HG02610 (cell line): ENCODE measurements around the gene FRMD4A.
"Not testable (repeated sequence)": the region's sequence is repeated elsewhere in the genome, so short reads cannot be mapped to it uniquely, and the experiment has no call there.

Source experiments
- ATAC-seq: cut with Tn5 transposase; IDR thresholded peaks from one replicate; pipeline ENCODE4 v1.9.1; 2021; ENCODE audit warnings: mild to moderate bottlenecking, moderate library complexity; ENCODE audit not compliant: unreplicated experiment

Gene FRMD4A

DNA sequence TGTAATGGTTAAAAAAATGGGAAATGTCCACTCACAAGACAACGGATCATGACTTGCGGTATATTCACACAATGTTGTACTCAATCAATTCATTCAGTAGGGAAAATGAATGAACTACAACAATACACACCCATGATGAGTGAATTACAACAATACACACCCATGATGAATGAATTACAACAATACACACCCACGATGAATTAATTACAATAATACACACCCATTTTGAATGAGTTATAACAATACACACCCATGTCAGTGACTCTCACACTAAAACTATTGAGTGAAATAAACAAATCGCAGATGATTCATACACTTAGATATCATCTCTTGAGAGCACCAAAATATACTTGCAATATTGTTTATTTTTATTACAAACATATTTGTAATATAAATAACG is 174.6 kb downstream of the FRMD4A start:
- no peak for ATAC-seq

DNA sequence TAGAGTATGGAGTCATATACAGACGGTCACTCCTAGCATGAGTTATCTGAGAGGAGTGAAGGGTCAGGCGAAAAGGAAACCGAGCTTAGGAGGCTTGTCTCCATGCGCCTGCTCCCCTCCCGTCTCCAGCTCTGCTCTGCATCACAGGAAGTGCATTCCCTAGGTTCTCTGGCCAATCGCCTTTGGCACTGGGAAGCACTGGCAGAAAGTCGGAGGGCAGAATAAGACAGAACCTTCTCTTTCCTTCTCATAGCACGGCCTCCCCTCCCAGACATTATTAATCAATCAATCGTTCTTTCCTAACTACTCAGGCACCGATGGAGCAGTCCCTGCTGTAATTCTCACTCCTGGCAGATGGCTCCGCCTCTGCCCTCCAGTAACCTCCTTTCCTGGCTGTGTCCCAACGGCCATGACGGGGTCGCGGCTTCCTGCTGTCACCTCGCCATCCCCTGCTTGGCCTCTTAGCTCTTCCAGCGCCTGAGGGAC is 177.1 kb downstream of the FRMD4A start:
- ATAC-seq = no peak

DNA sequence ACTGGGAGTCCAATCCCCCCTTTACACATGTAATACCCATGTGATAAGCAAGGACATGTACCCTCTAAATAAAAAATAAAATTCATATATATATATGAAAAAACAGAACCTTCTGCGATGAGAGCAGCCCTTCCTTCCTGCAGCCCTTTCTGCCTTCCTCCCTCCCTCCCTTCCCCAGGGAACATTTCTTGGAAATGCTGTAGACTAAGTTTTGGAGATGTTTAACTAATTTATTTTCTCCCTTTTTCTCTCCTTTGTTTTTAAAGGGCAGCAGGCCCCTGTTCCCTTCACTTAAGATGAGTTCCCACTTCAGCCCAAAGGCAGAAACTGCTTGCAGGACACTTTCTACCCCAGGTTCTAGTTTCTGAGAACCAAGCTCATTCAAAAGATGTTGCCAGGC is 179.2 kb downstream of the FRMD4A start:
- no peak for ATAC-seq

DNA sequence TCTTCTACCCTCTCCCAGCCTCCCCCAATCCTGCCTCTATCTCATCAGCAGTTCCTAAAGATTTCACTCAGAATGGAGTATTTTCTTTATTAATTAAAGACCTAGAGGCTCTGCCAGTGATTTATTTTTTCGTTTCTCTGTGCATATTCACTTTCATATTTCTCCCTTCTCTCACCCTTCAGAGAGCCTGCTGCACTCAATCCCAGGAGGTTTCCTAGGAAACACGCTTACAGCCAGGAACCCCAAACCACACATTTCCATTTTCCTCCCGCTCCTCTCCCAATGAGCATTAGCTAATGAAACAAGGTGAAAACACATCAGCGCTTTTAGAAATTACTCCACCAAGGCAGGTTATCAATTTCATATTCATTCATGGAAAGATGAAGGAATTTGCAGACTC is 180.2 kb downstream of the FRMD4A start:
- no peak for ATAC-seq

DNA sequence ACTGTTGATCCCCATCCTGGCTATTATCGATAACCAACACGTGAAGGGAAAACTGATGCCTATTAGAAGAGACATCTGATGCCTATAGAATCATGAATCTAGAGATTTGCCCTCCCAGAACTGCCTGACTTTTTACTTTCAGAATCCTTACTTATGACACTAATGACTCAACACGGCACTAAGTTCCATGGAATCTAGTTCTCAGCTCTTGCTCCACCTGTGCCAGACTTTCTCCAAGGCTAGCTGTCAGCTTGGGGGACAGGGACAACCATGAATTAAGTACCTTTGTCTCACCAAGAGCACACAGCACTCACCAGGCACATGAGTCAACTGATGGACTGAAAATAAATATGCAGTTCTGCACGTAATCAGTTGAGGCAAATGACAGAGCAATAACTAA is 184.2 kb downstream of the FRMD4A start:
- no peak for ATAC-seq

DNA sequence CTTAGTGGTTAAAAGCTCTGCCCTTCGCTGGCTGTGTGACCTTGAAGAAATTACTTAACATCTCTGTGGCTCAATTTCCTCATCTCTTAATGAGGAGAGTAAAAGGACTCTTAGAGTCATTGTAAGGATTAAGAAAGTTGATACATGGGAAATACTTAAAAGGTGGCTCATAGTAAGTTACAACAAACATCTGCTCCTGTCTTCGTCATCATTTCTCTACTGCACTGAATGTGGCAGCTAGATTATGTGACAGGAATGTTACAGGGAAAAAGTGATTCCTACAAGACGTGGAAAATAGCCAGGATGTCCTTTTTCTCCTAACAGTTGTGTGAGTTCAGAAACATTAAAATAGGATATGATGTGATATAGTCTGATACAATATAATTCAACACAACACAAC is 184.7 kb downstream of the FRMD4A start:
- ATAC-seq = no peak

DNA sequence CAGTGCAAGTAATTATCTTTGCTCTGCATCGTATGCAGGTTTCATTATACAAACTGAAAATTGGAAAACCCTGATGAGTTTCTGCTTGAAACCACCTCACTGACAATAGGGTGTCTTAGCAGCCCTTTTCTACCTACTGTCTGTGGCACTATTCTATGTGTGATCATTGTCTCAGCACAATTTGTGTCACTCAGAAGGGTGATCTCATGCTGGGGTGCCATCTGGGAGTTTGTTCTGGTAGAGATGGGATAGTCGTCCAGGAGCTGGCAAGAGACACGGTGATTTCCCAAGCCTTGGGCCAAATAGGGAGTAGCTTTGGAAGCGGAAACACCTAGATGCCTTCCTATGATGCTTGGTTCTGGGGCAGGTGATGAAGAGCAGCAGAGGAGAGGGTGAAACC is 186.3 kb downstream of the FRMD4A start:
- ATAC-seq = no peak

DNA sequence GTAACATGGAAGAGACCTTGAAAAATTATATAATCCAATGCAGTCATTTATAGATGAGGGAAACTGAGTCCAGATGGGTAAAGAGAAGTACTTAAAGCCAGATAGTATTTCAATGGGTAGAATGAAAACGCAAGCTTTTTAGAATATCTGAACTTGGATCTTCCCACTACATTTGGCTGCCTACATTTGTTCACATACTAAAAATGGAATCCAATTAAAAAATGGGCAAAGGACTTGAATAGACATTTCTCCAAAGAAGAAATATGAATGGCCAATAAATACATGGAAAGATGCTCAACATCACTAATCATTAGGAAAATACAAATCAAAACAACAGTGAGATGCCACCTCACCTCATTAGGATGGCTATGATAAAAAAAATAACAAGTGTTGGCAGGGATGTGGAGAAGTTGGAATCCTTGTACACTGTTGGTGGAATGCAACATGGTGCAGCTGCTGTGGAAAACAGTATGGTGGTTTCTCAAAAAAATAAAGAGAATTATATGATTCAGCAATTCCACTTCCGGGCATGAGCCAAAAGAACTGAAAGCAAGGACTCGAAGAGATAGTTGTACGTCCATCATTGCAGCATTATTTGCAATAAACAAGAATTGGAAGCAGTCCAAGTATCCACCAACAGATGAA is 188.0 kb downstream of the FRMD4A start:
- ATAC-seq = no peak

DNA sequence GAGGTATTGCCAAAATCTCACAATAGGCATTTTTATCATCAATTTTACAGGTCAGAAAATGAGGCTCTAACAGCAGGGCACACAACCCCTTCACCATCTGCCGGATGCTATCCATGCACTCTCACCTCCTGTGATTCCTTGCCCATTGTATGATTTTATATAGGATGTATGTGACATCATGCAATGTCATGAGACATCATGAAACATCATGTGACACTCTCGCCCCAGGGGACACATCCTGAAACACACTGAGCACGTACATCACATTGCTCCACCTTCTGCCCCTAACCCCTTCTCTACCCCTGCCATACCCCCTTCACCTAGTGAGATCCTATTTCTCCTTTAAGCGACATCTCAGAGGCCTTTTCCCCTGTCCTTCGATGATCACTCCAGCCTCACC is 189.4 kb downstream of the FRMD4A start:
- no peak for ATAC-seq

DNA sequence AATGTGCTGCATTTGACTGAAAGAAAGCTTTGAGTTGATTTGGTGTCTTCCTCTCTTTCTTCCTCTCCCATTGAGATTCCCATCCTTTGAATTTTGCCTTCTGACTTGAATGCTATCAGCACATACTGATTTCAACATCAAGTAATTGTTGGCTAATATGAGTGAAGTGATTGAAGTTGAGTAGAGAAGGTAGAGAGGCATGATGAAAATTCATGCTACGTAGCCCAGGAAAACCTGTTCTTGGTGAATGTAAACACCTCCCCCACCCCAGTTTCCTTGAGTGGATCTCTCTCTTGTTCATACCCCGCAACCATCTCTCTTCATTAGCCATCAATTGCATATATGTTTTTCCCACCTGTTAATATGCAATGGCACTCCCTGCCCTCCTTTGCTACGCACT is 193.3 kb downstream of the FRMD4A start:
- ATAC-seq = no peak

DNA sequence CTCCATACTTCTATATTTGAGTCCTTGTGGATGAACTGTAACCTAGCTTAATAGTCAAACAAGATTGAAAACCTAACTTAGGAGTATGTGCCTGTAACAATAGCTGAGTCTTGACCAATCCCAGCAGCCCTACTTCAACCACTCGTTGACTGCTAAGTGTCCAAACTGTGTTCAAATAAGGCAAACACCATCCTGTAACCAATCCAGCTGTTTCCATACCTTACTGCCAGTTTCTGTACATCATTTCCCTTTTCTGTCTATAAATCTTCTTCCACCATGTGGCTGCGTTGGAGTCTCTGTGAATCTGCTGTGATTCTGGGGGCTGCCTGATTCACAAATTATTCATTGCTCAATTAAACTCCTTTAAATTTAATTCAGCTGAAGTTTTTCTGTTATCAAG is 195.5 kb downstream of the FRMD4A start:
- ATAC-seq = not testable (repeated sequence)

DNA sequence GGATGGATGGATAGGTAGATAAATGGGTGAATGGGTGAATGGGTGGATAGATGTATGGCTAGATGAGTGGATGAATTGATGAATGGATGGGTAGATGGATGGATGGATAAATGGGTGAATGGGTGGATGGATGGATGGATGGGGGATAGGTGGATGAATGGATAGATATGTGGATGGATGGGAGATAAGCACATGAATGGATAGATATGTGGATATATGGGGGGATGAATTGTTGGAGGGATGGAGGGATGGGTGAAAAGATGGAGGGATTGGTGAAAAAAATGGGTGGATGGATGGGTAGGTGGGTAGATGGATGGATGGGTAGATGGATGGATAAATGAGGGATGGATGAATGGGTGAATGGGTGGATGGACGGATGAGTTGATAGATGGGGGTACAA is 196.4 kb downstream of the FRMD4A start:
- no peak for ATAC-seq

DNA sequence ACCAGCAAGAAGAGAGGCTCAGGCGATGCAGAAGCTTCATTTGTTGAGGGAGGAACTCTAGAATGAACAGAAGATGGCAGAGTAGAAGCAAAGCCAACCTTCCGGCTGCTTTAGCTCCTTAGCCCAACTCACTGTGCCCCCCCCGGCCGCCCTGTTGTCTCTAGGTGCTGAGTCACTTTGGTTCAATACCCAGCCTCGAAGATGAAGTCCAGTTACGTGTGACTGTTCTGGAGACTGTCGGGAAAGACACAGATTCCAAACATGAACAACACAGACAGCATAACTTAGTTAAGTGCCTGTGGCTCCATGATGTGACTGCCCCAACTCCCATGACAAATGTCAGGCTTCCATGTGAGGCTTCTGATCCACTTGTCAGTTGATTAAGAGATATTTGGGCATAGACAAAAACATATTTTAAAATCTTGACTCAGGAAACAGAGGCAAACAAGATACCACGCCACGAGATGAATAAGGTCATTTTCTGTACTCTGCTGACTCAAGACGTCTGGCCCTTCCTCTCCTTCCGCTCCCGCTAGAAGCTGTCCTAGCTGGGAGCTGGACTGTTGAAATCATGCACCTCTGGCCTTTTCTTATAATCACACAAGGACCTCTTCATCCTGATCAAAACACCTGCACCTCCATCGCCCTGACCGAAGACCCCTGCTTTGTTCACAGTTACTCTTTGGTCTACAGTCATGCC is 199.3 kb downstream of the FRMD4A start:
- ATAC-seq = no peak

DNA sequence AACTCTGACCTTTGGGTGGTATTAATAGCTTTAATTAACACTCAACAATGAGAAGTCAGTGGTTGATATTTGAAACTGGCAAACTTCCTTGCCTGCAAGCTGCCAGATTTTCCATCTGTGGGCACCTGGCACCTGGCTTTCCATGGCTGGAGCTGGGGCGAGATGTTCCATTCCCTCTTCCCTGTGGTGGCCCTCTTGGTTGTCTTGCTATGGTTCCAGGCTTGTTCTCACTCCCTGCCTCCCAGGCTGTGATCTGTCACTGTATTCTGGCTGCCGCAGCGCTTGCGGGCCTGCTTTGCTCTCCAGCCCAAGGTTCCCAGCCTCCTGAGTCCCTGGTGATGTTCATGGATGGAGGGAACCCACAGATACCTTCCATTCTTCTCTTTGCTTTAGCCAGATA is 201.0 kb downstream of the FRMD4A start:
- ATAC-seq = no peak

DNA sequence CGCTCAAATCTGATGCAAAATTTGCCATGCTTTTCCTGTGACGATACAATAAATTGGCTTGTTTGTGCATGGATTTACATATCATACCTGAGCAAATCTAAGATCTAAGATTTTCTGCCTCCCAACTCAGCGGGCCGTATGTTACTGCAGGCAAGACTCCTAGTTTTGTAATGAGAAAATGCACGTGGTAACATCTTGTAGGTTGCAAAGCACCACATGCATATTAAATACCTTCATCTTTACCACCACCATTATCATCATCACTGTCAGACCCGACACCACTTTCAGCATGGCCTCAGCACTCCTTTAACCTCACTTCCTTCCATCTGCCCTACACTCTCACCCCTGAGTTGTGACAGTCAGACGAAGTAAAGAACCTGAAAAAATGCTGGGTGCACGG is 202.2 kb downstream of the FRMD4A start:
- no peak for ATAC-seq

DNA sequence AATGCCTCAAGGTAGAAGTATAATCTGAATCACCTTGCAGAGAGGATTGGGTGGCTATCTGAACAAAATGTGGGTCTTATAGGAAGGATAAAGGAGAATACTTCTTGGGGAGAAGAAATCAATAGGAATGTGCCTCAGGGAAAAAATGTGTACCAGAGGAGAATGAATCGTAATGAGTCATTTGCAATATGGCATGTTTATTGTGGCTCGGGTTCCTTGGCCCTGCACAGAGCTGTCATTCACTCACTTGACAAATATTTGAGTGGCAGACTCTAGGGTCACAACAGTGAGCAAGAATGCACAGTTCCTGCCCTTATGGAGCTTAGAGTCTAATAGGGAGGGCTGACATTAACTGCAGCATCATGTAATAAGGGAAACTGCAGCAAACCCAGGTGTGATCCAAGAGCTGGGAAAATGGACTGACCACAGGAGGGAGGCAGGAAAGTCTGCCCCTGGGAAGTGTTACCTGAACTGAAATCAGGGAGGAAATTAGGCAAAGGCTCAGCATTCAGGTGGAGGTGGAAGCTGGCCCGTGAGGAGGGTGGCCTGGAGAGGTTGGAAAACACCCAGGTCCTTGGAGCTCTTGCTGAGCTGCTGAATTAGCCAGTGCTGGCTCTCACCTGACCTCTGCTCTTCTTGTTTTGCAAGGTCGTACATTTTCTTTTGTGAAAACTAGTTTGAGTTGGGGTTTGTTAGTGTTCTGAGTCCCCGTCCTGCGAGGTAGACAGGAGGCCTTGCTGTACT is 203.9 kb downstream of the FRMD4A start:
- no peak for ATAC-seq

DNA sequence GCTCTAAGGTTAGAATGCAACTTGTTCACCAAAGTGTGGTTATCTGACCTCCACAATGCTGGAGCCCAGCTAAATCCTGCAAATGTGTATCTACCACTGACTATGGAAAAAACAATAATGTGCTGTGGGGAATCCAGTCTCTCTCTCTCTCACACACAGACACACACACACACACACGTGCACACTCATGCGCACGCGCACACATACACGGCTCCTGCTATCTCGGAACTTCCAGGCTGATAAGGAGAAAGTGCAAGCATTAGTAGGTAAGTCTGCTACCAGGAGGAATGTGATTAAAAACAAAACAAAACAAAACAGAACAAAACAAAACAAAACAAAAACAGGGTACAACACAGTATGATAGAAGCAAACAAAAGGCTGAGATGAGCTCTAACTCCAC is 205.2 kb downstream of the FRMD4A start:
- no peak for ATAC-seq

DNA sequence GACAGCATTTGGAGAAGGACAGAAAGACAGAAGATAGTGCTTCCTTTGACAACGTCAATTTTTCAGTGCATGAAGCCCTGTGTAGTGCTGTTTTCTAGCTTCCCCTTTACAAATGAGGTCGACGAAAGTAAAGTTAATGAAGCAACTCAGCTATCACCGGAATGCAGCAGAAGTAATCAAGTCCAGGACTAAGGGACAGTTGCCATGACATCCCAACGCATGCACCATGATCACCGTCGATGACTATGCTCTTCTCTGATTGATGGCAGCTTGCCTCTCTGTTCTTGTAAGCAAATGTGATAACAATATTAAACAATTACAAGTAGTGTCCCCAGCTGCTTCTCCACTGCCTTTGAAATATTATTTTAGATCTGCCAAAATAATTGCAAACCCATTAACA is 205.8 kb downstream of the FRMD4A start:
- no peak for ATAC-seq

DNA sequence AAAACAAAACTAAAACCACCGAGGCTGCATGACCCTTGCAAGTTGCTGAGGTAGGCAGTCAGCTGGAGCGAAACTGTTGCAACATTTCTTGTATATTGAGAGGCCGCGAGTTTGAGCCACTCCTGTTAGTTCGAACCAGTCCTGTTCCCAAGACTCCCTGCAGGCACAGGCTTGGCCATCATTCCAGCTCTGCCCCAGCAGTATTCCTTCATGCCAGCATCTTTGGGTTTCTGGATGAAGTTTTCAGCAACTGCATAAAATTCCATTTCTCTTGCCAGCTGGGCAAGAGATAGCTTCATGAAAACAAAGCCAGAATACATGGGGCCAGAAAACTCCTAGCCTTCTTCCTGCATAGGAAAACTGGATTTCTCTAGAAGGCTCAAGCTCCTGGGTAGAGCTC is 207.6 kb downstream of the FRMD4A start:
- ATAC-seq = no peak

DNA sequence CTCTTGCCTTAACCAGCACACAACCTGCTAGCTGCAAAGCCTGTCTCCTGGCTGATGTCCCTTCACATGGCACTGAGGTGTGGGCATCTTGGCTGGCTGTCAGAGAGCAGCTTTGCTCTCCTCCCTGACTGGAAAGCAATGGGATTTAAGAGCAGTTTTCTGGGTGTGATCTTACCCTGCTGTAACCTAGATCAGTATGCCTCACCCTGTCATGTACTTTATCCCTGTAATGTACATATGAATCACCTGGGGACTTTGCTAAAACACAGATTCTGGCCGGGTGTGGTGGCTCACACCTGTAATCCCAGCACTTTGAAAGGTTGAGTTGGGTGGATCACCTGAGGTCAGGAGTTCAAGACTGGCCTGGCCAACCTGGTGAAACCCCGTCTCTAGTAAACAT is 209.9 kb downstream of the FRMD4A start:
- no peak for ATAC-seq

DNA sequence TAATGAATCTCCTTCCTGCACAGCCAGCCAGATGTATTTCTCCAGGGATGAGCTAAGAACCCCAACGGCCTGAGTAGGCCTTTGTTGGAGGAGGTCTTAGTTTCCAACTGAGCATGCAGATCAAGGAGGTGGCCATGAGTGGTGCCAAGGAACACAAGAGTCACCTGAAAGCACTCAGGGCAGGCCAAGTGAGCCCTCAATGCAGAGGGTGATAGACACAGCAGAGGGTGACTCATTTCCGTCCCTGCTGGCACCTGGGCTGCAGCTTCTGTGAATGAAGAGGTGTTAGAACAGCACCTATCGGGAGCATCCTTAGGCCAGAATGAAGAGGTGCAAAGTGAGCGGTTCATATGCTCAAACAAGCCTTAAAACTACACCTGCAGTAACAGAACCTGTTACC is 211.8 kb downstream of the FRMD4A start:
- no peak for ATAC-seq

DNA sequence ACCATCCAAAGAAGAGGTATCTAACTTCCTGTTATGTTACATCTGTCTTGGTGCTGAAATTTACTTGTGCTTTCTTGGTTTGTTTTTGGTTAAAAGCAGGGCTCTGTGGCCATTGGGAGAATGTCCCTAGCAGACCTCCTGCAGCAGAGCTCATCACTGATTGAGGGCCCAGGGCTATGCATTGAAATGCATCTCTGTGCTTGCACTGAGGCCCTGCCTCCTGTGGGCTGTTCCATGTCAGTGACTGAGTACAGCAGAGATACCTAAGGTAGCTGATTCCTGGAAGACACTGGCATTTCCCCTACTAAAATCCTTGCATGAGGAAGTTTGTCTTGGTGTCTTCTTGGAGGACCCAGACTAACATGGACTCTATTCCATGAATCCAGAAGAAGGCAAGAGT is 213.9 kb downstream of the FRMD4A start:
- no peak for ATAC-seq
